ENCODE results near the gene DEPP1.

The DEPP1 gene

DNA sequence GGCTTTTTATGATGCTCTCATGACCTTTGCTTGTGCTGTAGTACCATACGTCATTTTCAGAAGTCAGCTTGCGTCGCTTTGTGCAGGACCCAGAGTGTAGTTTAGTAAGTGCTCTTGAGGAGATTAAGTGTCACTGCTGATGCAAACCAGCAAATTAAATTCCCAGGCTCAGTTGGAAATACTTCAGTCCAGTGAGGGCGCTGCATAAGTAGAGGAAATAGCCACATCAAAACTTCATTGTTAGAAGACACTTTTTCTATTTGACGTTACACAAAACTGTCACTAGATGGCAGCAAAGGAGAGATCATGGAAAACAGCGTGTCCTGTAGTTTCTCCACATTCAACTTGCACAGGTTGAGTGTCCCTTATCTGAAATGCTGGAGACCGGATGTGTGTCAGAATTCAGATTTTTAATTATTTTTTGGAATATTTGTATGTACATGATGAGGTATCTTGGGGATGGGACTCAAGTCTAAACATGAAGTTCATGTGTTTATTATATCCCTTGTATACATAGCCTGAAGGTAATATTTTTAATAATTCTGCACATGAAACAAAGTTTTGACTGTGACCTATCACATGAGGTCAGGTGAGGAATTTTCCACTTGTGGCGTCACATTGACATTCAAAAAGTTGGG lies 30.0 kb upstream of the DEPP1 start (continued):
- TF ChIP-seq ZNF211 (tag by site-specific recombination; IDR thresholded peaks at IDR 0.05; ENCODE audit: low read depth): no peak
- peak; percentile 70; the same call in 1 of the 2 replicates for TF ChIP-seq ZBTB21 (tag by site-specific recombination; IDR thresholded peaks at IDR 0.05)

DNA sequence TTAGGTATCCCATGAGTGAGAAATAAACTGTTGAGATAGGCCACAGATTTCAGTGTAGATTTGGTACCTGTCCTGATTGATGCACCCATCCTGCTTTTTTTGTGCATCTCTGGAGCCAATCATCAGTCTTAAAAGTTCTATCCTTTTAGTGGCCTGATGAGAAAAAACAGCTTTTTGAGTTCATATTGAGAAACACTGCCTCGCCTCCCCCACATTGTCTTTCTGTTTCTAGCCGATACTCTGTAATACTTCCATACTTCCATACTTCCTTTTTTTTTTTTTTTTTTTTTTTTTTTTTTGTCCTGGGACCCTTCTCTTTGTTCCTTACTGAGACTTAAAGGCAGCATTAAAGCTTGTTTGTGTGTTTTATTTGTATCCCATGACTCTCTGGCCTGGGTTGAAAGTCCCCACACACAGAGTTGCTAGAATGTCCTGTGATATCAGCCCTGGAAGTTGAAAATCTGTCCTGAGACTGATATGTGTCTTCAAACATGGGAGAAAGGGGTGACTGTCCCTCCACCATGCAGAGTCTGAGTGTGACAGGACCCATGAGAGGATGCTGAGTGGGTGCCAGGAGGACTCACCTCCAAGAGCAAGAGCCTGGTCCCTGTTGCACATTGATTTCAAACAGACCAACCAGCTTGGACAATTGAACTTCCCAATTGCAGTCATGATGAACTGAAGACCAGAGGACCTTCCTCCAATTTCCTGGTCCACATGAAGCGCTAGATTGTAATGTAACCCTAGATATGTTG lies 27.8 kb upstream of the DEPP1 start:
- H3K4me1 ChIP-seq (ENCODE audit: control insufficient read depth, insufficient read depth, low read length): no peaks in the 10 kb centered on the region
- H3K9me3 ChIP-seq (ENCODE audit: control insufficient read depth, insufficient read depth, low read depth, low read length): no peaks in the 10 kb centered on the region
- TF ChIP-seq ZNF548 (tag by site-specific recombination; IDR thresholded peaks at IDR 0.05) (no peak), ZNF132 (tag by site-specific recombination; IDR thresholded peaks at IDR 0.05; ENCODE audit: borderline replicate concordance) (no peak), ZNF10 (tag by site-specific recombination; IDR thresholded peaks at IDR 0.05) (no peak), ZNF114 (tag by site-specific recombination; IDR thresholded peaks at IDR 0.05) (no peak), GLIS2 (tag by site-specific recombination; IDR thresholded peaks at IDR 0.05) (no peak), ZNF184 (tag by site-specific recombination; IDR thresholded peaks at IDR 0.05) (no peak), ZNF544 (tag by site-specific recombination; IDR thresholded peaks at IDR 0.05) (no peak), ZNF311 (tag by site-specific recombination; IDR thresholded peaks at IDR 0.05; ENCODE audit: borderline replicate concordance) (no peak), HOXC10 (CRISPR knock-in tag; IDR thresholded peaks at IDR 0.05) (no peak), ZEB2 (tag by site-specific recombination; IDR thresholded peaks at IDR 0.05) (no peak), ZSCAN23 (tag by site-specific recombination; IDR thresholded peaks at IDR 0.05) (no peak), WT1 (tag by site-specific recombination; IDR thresholded peaks at IDR 0.05) (no peak), TRIM28 (IDR thresholded peaks at IDR 0.05; ENCODE audit: borderline replicate concordance, low read length) (no peak), ZNF223 (tag by site-specific recombination; IDR thresholded peaks at IDR 0.05) (no peak), YY2 (tag by site-specific recombination; IDR thresholded peaks at IDR 0.05) (no peak), ZNF394 (tag by site-specific recombination; IDR thresholded peaks at IDR 0.05; ENCODE audit: borderline replicate concordance) (no peak), ZNF391 (tag by site-specific recombination; IDR thresholded peaks at IDR 0.05; ENCODE audit: borderline replicate concordance, low read depth) (no peak)
- TF ChIP-seq, protein P1, sequence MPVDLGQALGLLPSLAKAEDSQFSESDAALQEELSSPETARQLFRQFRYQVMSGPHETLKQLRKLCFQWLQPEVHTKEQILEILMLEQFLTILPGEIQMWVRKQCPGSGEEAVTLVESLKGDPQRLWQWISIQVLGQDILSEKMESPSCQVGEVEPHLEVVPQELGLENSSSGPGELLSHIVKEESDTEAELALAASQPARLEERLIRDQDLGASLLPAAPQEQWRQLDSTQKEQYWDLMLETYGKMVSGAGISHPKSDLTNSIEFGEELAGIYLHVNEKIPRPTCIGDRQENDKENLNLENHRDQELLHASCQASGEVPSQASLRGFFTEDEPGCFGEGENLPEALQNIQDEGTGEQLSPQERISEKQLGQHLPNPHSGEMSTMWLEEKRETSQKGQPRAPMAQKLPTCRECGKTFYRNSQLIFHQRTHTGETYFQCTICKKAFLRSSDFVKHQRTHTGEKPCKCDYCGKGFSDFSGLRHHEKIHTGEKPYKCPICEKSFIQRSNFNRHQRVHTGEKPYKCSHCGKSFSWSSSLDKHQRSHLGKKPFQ (tag by site-specific recombination; IDR thresholded peaks at IDR 0.05): no peak
- no peaks in the 10 kb centered on the region for H3K36me3 ChIP-seq (ENCODE audit: control insufficient read depth in 2 of 2, insufficient read depth in 1 of 2, low read length in 2 of 2)
- H3K27ac ChIP-seq (ENCODE audit: extremely low read depth, low read depth, low read length): no peak overlapping the region
- ChIA-PET CTCF (interaction anchor here (0.8 to 1.0 kb wide), 3 partner anchors 73 to 228 kb away, joined by 3 read pairs; no protein-coding TSS in a partner anchor), POLR2A (no interaction called here)
- no peak overlapping the region for H3K4me3 ChIP-seq (ENCODE audit: low read depth, low read length)

DNA sequence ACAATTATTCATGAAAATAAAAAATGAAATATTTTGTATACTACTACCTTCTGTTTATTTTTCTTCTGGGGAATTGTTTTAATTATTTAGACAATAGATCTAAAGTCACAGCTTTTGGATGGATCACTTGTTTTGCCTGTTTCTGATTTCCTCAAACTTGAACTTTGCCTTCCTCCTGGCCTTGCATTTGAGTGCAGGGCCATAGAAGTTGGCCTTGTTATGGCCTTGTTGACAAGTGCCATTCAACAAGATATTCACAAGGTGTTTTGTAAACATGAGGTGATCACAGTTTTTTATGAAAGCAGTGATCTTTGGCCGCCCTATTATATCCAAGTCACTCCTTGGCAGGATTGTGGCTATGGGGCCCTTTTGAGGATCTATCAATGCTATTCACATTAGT lies 26.7 kb upstream of the DEPP1 start:
- Histone ChIP-seq H3K4me1 (ENCODE audit: control insufficient read depth, insufficient read depth, low read length) (no peaks in the 10 kb centered on the region), H3K4me3 (ENCODE audit: low read depth, low read length) (no peak overlapping the region), H3K36me3 (ENCODE audit: control insufficient read depth in 2 of 2, insufficient read depth in 1 of 2, low read length in 2 of 2) (no peaks in the 10 kb centered on the region), H3K9me3 (ENCODE audit: control insufficient read depth, insufficient read depth, low read depth, low read length) (no peaks in the 10 kb centered on the region), H3K27ac (ENCODE audit: extremely low read depth, low read depth, low read length) (no peak overlapping the region)
- ChIA-PET CTCF (no interaction called here), POLR2A (no interaction called here)
- TF ChIP-seq ZNF2 (tag by site-specific recombination; IDR thresholded peaks at IDR 0.05): no peak
- TF ChIP-seq ZNF140 (tag by site-specific recombination; IDR thresholded peaks at IDR 0.05): no peak
- TF ChIP-seq, protein P2, sequence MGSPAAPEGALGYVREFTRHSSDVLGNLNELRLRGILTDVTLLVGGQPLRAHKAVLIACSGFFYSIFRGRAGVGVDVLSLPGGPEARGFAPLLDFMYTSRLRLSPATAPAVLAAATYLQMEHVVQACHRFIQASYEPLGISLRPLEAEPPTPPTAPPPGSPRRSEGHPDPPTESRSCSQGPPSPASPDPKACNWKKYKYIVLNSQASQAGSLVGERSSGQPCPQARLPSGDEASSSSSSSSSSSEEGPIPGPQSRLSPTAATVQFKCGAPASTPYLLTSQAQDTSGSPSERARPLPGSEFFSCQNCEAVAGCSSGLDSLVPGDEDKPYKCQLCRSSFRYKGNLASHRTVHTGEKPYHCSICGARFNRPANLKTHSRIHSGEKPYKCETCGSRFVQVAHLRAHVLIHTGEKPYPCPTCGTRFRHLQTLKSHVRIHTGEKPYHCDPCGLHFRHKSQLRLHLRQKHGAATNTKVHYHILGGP (tag by site-specific recombination; IDR thresholded peaks at IDR 0.05): no peak
- TF ChIP-seq ZNF311 (tag by site-specific recombination; IDR thresholded peaks at IDR 0.05; ENCODE audit: borderline replicate concordance): no peak
- TF ChIP-seq, protein P3, sequence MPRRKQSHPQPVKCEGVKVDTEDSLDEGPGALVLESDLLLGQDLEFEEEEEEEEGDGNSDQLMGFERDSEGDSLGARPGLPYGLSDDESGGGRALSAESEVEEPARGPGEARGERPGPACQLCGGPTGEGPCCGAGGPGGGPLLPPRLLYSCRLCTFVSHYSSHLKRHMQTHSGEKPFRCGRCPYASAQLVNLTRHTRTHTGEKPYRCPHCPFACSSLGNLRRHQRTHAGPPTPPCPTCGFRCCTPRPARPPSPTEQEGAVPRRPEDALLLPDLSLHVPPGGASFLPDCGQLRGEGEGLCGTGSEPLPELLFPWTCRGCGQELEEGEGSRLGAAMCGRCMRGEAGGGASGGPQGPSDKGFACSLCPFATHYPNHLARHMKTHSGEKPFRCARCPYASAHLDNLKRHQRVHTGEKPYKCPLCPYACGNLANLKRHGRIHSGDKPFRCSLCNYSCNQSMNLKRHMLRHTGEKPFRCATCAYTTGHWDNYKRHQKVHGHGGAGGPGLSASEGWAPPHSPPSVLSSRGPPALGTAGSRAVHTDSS (tag by site-specific recombination; IDR thresholded peaks at IDR 0.05): no peak
